ENCODE data around the gene TMEM178B.
"Not testable (repeated sequence)": the region's sequence is repeated elsewhere in the genome, so short reads cannot be mapped to it uniquely, and the experiment has no call there.

TMEM178B gene

GRCh38 chr7:141184532-141185190 lies 110.8 kb downstream of the TMEM178B start:
- DNase-seq (ENCODE audit: low spot score), result no peak

- DNase-seq (ENCODE audit: low spot score), result no peak
These were observed 111.6 kb downstream of the TMEM178B start for GRCh38 chr7:141185369-141185967.

GRCh38 chr7:141189231-141189630 lies 115.4 kb downstream of the TMEM178B start:
- DNase-seq (ENCODE audit: low spot score), result no peak

- no peak for DNase-seq (ENCODE audit: low spot score)
These were observed 116.6 kb downstream of the TMEM178B start for GRCh38 chr7:141190495-141190894.

- no peak for DNase-seq (ENCODE audit: low spot score)
These were observed 117.4 kb downstream of the TMEM178B start for GRCh38 chr7:141191277-141191676.

GRCh38 chr7:141193066-141193465 lies 119.2 kb downstream of the TMEM178B start:
- DNase-seq (ENCODE audit: low spot score), result no peak

- not testable (repeated sequence) for DNase-seq (ENCODE audit: low spot score)
These were observed 121.9 kb downstream of the TMEM178B start for GRCh38 chr7:141195722-141196121.

GRCh38 chr7:141198194-141198958 lies 124.5 kb downstream of the TMEM178B start:
- DNase-seq (ENCODE audit: low spot score), result no peak

- DNase-seq (ENCODE audit: low spot score), result no peak
These were observed 126.6 kb downstream of the TMEM178B start for GRCh38 chr7:141200191-141201108.

- no peak for DNase-seq (ENCODE audit: low spot score)
These were observed 127.5 kb downstream of the TMEM178B start for GRCh38 chr7:141201145-141201885.

GRCh38 chr7:141202535-141202934 lies 128.7 kb downstream of the TMEM178B start:
- no peak for DNase-seq (ENCODE audit: low spot score)

GRCh38 chr7:141203177-141203576 lies 129.3 kb downstream of the TMEM178B start:
- DNase-seq (ENCODE audit: low spot score), result no peak

GRCh38 chr7:141203586-141203985 lies 129.7 kb downstream of the TMEM178B start:
- DNase-seq (ENCODE audit: low spot score), result no peak

- no peak for DNase-seq (ENCODE audit: low spot score)
These were observed 133.8 kb downstream of the TMEM178B start for GRCh38 chr7:141207661-141208060.

GRCh38 chr7:141208539-141208938 lies 134.7 kb downstream of the TMEM178B start:
- no peak for DNase-seq (ENCODE audit: low spot score)

GRCh38 chr7:141209454-141209853 lies 135.6 kb downstream of the TMEM178B start:
- DNase-seq (ENCODE audit: low spot score), result no peak

- DNase-seq (ENCODE audit: low spot score), result no peak
These were observed 137.0 kb downstream of the TMEM178B start for GRCh38 chr7:141210862-141211261.

- no peak for DNase-seq (ENCODE audit: low spot score)
These were observed 139.4 kb downstream of the TMEM178B start for GRCh38 chr7:141213226-141213625.

- no peak for DNase-seq (ENCODE audit: low spot score)
These were observed 144.1 kb downstream of the TMEM178B start for GRCh38 chr7:141217938-141218337.

GRCh38 chr7:141218941-141219340 lies 145.1 kb downstream of the TMEM178B start:
- no peak for DNase-seq (ENCODE audit: low spot score)

GRCh38 chr7:141220263-141220880 lies 146.5 kb downstream of the TMEM178B start:
- no peak for DNase-seq (ENCODE audit: low spot score)

All from activated CD4-positive, alpha-beta T cell treated with anti-CD3 and anti-CD28 coated beads, Interleukin-2, Interleukin-4, amounts not matched to agents 100 ng/mL and 50 ng/mL, durations not matched to agents 16 hours and 8 hours (primary cell).